Measurements from ENCODE around the gene FSTL3.

GRCh38 chr19:648305-648704, 27.9 kb upstream of the FSTL3 start:
- TF ChIP-seq EZH2 (IDR thresholded peaks at IDR 0.05; ENCODE audit: low read depth) = no peak
- TF ChIP-seq, protein P1, sequence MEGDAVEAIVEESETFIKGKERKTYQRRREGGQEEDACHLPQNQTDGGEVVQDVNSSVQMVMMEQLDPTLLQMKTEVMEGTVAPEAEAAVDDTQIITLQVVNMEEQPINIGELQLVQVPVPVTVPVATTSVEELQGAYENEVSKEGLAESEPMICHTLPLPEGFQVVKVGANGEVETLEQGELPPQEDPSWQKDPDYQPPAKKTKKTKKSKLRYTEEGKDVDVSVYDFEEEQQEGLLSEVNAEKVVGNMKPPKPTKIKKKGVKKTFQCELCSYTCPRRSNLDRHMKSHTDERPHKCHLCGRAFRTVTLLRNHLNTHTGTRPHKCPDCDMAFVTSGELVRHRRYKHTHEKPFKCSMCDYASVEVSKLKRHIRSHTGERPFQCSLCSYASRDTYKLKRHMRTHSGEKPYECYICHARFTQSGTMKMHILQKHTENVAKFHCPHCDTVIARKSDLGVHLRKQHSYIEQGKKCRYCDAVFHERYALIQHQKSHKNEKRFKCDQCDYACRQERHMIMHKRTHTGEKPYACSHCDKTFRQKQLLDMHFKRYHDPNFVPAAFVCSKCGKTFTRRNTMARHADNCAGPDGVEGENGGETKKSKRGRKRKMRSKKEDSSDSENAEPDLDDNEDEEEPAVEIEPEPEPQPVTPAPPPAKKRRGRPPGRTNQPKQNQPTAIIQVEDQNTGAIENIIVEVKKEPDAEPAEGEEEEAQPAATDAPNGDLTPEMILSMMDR (conservative IDR thresholded peaks at IDR 0.05) = no peak

All from PC-9 (cell line).